HTR-8/SVneo (cell line): ENCODE measurements around the gene PPP1R26.
A peak's percentile ranks its signal among the peaks of the same experiment; 100 is the strongest.
"Not testable (repeated sequence)": the region's sequence is repeated elsewhere in the genome, so short reads cannot be mapped to it uniquely, and the experiment has no call there.

Source experiments
- DNase-seq: peaks from one replicate; pipeline ENCODE4 v3.0.0; 2011; ENCODE audit warnings: low spot score, mixed read lengths; ENCODE audit not compliant: insufficient read length
- FAIRE-seq: peaks from 2 replicates; lab custom pipeline; 2011; peaks lifted over from hg19 to GRCh38; lab: Jason Lieb, UNC

Gene PPP1R26

DNA sequence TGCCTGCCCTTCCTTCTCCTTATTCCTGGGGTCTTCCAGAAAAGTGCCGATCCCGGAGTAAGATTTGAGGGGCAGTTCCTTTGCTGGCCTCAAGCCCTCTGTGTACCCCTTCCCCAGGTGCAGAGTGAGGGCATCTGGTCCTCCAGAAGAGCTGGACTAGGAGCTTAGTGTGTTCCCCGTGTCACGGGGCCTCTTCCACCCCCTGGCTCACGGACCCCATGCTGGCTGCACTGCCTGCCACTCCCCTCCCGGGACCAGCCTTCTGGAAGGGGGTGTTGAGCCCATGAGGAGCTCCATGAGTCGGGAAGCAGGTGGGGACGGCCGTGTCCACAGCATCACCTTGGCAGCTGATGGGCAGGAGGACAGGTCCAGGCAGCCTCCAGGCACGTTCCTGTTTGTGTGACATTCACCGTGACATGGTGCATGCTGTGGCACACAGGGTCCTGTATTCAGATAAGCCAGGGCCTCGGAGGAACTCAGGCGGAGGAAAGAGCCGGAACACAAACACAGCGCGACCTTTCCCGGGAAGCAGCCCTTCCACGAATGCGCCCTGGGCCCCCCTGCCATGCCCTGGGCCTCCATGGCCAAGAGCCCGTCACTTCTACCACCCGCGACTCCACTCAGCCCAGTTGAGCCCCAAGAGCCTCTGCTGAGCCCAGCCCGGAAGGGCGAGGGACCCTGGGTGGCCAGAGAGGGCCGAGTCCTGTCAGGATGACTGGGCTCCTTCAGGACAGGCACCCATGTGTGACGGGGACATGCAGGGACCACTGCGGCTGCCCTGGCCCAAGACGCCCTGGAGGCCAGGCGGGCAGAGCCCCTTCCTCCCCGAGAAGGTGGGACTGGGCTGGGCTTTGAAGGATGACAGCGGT, 35.7 kb downstream of the PPP1R26 start:
- no peak for FAIRE-seq
- DNase-seq: no peak

- DNase-seq: no peak
- no peak for FAIRE-seq
Measured at GRCh38 chr9:135516132-135516860, 36.7 kb downstream of the PPP1R26 start.

DNA sequence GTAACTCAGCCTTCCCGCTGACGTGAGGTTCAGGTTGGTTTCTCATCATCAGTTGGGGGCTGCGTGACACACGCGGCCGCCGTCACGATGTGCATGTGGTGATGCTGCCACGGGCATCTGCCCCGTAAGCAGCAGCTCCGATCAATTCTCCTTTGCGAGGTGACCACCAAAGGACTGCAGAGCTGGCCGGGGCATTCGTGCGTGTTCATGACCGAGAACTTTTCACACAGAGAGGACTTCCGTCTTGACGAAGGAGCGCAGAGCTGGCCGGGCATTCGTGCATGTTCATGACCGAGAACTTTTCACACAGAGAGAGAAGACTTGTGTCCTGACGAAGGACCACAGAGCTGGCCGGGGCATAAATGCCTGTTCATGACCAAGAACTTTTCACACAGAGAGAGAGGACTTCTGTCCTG, 37.8 kb downstream of the PPP1R26 start:
- no peak for FAIRE-seq

DNA sequence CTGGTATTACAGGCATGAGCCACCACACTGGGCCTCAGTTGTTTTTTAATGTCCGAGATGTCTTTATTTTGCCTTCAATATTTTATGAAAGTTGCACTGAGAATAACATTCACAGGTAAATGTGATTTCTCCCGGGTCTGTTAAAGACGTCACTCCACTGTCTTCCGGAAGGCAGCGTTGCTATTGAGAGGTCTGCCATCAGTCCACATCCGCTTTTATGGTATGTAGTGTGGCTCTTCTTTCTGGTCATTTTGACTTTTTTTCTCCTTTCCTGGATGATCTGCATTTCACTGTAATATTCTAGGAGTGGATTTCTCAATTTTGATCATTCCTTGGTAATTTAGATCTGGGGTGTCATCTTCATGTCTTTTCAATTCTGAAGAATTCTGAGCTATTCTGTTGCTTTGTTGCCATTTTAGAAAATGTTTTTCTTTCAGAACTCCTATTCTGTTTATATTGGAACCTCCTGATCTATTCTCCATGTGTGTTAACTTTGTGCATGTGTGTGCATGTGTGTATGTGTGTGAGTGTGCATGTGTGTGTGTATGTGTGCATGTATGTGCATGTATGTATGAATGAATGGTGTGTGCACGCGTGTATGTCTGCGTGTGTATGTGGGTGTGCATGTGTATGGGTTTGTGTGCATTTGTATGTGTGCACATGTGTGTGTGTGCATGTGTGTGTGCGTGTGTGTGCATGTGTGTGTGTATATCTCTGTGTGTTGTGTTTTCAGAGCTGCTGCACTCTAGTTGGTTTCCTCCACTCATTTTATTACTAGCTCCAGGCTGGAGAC, 39.8 kb downstream of the PPP1R26 start:
- no peak for DNase-seq
- peak; percentile 77 for FAIRE-seq

More for the DNA sequence above, 37.8 kb downstream of the PPP1R26 start:
- DNase-seq: no peak

DNA sequence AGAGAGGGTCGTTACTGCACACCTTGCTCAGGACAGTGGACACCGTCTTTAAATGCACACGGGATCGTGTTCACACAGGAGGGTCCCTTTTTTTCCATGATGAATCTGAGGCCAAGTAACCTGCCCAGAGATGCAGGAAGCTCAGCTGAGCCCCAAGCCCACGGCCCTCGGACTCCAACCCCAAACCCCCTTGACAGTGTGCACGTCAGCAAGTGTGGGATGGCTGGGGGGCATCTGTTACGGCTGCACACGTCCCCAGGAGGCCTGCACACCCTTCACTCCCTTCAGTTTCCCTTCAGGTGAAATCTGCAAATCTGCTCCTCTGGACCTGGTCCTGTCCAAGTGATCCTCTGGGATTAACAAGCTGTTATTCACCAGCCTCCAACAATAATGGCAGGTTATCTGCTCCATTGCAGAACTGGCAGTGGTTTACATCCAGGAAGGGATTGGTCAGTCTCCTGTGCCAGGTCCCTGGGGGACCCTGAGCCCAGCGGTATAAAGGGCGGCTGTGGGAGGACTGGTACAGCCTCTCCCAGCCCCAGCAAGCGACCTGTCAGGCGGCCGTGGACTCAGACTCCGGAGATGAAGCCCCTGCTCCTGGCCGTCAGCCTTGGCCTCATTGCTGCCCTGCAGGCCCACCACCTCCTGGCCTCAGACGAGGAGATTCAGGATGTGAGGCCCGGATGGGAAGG, 41.5 kb downstream of the PPP1R26 start, which contains the start of gene LCN1:
Gene LCN1 (plus strand): TSS at position 525 of the 692 bp plus-strand sequence. CDS start 58 bp downstream, at position 583.
- no peak for FAIRE-seq
- DNase-seq: no peak

- DNase-seq (no peak), FAIRE-seq (no peak)
Measured at GRCh38 chr9:135521608-135522095, 42.1 kb downstream of the PPP1R26 start.

GRCh38 chr9:135522137-135522877, 42.7 kb downstream of the PPP1R26 start:
- DNase-seq (no peak), FAIRE-seq (no peak)

- no peak for DNase-seq
- FAIRE-seq: no peak
Measured at GRCh38 chr9:135522931-135523330, 43.3 kb downstream of the PPP1R26 start.

DNA sequence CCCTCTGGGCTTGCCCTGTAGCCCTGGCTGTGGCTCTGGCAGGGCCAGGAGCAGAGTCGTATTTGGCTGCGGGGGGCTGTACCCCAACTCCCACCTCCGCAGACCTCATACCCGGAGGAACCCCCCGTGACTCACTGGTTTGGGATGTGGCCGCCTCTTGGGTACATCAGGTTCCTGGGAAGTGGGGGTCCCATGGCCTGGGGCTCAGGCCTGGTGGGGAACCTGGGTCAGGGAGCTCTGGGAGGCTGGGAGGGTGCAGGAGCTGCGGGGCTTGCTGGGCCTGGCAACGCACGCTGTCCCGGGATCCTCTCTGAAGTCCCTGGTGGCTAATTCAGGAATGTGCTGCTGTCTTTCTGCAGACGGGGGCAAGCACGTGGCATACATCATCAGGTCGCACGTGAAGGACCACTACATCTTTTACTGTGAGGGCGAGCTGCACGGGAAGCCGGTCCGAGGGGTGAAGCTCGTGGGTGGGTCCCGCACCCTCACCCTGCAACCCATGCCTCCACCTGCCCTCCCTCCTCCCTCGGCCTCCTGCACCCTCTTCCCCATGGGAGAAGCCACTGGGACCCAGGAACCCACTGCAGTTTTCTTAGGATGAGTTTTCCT, 44.0 kb downstream of the PPP1R26 start:
- no peak for DNase-seq
- no peak for FAIRE-seq

DNA sequence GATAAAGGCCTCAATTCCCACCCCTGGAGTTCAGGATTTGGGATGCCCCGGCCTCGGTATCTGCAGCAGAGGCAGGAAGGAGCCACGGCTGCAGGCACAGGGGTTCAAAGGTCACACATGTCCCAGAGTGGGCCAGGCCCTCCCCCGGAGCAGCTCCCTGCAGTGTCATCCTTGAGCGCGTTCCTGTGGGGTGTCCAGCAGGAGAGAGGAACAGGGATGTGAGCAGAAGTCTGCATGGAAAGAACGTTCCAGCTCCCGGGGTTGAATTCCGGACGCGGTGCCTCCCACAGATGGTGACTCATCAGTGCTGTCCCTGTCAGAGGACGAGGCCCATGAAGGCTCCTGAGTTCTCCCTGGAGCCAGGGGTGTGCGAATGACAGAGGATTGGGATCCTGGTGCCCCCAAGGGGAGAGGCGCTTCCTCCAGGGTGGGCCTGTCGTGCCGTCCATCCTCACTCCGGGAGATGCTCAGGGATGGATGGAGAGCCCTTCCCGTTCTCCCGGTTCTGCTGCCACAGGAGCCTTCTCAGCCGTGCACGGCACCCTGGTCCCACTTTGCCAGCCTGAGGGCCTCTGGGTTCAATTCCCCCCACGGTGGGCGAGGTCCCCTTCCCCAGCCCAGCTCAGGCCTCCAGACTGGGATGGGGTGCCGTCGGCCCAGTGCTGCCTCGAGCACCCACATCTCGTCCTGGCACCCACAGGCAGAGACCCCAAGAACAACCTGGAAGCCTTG, 44.7 kb downstream of the PPP1R26 start:
- DNase-seq (no peak), FAIRE-seq (no peak)

DNA sequence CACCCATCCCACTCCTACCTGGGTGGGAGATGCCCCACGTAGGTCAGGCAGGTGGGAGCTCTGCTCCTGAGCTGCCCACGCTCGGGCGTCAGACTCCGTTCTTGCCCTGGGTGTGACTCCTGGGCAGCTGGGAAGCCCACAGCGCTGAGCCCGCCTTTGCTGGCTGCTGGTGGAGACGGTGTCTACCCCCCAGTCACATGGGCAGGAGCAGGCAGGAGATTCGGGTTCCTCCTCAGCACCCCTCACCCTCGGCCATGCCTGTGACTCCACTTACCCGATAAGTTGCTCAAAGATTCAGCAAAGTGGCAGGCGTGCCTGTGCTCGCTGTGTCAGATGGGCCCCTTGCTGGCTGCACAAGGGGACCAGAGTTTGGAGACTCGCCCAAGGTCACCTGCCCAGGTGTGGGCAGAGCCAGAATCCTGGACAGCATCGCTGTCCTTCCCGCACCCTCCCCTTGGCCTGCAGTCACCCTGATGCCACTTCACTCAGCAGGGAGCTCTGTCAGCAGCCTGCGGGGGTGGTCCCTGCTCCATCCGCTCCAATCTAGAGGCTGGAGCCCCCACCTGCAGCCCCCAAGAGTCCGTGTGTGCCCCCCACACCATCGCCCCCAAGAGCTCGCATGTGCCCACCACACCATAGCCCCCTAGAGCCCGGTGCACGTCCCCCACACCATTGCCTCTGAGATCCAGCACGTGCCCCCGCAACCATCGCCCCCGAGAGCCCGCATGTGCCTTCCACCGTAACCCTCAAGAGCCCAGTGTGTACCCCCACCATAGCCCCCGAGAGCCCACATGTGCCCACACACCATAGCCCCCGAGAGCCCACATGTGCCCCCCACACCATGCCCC, 45.9 kb downstream of the PPP1R26 start:
- DNase-seq (no peak), FAIRE-seq (no peak)

DNA sequence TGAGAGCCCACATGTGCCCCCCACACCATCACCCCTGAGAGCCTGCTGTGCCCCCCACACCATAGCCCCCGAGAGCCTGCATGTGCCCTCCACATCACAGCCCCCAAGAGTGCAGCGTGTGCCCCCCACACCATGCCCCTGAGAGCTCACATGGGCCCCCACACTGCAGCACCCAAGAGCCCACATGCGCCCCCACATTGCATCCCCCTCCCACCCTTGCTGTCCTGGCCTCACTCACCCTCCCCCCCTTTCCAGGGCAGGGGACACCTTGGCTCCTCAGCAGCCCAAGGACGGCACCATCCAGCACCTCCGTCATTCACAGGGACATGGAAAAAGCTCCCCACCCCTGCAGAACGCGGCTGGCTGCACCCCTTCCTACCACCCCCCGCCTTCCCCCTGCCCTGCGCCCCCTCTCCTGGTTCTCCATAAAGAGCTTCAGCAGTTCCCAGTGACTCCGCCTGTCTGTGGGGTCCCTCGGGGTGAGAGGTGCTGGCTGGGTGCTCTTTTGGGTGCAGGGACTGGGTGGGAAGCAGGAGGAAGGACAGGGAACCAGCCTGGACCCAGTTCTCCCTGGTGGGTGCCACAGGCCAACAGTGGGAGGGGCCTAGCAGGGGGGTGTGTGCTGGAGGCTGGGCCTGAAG, 46.6 kb downstream of the PPP1R26 start:
- FAIRE-seq (no peak), DNase-seq (no peak)

GRCh38 chr9:135526730-135527571, 47.4 kb downstream of the PPP1R26 start:
- FAIRE-seq (no peak), DNase-seq (no peak)

DNA sequence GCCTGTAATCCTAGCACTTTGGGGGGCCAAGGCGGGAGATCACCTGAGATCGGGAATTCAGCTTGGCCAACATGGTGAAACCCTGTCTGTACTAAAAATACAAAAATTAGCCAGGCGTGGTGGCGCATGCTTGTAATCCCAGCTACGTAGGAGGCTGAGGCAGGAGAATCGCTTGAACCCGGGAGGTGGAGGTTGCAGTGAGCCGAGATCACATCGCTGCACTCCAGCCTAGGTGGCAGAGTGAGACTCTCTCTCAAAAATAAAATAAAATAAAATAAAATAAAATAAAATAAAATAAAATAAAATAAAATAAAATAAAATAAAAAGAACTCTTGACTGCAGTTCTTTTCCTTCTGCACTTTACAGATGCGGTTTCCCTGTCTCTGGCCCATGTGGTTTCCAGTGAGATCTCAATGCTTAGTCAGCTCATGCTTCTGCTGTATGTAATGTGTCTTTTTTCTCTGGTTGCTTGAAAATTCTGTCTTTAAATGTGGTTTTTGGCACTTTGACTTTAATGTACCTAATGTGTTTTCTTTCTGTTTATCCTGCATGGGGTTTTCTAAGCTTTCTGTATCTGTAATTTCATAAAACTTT, 49.4 kb downstream of the PPP1R26 start:
- not testable (repeated sequence) for FAIRE-seq, DNase-seq

GRCh38 chr9:135530146-135530545, 50.6 kb downstream of the PPP1R26 start:
- DNase-seq (no peak), FAIRE-seq (no peak)
